ENCODE measurements around the gene LBR.

Gene LBR

DNA sequence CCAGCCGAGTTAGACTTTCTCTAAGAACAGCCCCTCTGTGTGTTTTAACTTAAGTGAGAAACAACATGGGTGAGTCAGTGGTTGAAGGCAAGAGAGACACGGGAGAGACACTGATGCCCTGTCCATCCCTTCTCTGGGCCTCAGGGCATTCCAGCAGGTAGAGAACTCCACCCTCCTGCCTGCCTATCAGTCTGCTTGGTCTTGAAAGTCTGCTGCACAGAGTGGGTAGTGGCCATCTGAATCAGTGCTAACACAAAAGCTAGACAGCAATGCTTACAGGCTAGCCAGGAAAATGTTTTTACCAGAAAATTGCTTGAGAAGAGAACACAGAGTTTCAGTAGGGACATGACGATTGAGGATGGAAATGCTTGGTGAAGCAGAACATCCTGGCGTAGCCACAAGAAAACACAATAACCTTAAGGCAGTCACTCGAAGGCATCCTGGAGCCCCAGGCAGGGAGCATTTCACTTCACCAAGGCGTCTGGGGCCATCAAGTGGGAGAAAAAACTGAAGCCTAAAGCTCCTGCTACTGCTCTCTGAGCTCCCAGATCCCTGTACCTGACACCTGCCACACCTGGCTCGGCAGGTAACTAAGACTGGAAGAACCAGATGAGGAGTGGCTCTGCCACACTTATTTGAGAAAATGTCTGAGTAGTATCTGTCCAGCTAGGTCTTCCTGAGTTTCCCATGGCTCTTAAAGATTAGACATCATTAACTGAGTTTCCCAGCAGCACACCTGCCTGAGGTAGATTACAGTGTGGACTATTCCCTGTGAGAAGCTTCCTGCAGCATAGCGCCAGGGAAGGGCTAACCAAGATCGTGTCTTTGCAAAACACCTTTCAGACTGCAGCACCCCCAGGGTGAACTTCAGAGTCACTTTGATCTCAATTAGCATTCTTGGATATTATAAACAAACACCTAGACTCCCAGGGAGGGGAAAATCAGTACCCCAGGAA is 18.1 kb upstream of the LBR start:
- DNase-seq (ENCODE audit: low spot score) = no peak
- TF ChIP-seq CTCF (IDR thresholded peaks at IDR 0.05; ENCODE audit: borderline replicate concordance, control extremely low read depth, extremely low read depth, insufficient read depth, missing control alignments) = no peak
- in situ Hi-C loops (cut with MboI; ENCODE audit: low sequenced_read_pairs, unreplicated experiment) = no loop called here

- in situ Hi-C loops (cut with MboI; ENCODE audit: low sequenced_read_pairs, unreplicated experiment) = no loop called here
- TF ChIP-seq CTCF (IDR thresholded peaks at IDR 0.05; ENCODE audit: borderline replicate concordance, control extremely low read depth, extremely low read depth, insufficient read depth, missing control alignments) = no peak
- DNase-seq (ENCODE audit: low spot score) = no peak
Measured at GRCh38 chr1:225442123-225442505, 14.3 kb upstream of the LBR start.

DNA sequence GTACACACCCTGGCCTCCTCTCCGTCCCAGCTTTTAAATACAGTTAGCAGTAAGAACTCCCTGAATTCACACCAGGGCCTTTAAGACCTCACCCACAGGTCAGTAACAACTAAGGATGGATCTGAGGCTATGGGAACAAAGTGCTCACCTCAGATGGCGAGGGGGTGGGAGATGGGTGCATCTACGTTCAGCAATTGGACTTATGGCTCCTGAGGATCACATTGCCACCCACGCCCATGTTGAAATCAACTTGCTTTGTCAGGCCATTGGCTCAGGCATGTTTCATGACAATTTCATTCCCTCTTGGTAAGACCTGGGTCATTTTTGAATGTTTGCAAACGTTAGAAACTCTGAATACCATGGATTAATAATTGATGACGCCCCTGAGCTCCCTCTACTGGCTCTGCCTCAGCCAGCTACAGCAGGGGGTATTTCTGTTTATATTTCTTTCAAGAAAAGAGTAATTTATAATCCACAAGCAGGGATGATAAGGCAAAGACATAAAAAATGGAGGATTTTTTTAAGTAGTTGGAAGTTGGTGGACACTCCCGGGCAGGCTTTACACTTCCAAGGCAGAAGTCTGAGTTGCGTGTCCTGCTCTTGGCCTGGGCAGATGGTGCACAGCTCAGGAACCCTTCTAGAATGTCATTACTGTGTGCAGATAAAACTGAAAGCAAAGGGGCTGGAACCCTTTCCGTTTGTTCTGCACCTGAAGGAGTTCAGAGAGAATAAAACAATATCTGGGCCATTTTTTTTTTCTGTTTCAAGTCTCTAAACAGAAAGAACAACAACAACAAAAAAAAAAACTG is 13.7 kb upstream of the LBR start:
- DNase-seq (ENCODE audit: low spot score) = no peak
- peak; percentile 20 for TF ChIP-seq CTCF (IDR thresholded peaks at IDR 0.05; ENCODE audit: borderline replicate concordance, control extremely low read depth, extremely low read depth, insufficient read depth, missing control alignments)
- in situ Hi-C loops (cut with MboI; ENCODE audit: low sequenced_read_pairs, unreplicated experiment) = no loop called here

GRCh38 chr1:225440380-225441221 is 12.8 kb upstream of the LBR start:
- no peak for DNase-seq (ENCODE audit: low spot score)
- in situ Hi-C loops (cut with MboI; ENCODE audit: low sequenced_read_pairs, unreplicated experiment) = no loop called here
- no peak for TF ChIP-seq CTCF (IDR thresholded peaks at IDR 0.05; ENCODE audit: borderline replicate concordance, control extremely low read depth, extremely low read depth, insufficient read depth, missing control alignments)

DNA sequence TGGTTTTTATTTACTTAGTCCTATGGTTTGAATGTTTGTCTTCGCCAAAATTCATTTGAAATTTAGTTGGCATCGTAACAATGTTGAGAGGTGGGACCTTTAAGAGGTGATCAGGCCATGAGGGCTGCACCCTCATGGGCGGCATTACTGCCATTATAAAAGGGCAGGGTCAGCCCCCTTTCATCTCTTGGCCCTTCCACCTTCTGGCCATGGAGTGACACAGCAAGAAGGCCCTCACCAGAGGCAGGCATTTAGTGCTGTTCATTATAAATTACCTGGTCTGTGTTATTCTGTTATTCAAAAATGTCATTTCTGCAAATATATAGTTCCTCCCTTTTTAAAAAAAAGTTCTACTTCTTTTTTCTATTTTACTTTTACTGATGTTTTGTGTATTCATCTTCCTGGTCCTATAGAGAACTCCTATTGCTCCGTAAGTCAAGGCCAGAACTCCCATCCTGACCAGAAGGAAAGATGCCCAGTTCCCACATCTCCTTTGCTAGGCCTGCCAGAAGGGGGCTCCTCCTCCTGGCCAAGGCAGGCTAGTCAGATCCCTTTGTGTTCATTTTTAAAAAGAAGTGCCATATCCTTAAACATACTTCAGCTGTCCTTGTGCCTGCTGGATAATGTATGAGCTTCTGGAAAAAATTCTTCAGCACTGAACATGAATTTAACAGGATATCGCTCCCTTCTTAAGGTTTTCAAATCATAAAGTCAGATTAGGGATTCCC is 10.0 kb upstream of the LBR start:
- DNase-seq (ENCODE audit: low spot score) = no peak
- in situ Hi-C loops (cut with MboI; ENCODE audit: low sequenced_read_pairs, unreplicated experiment) = no loop called here
- TF ChIP-seq CTCF (IDR thresholded peaks at IDR 0.05; ENCODE audit: borderline replicate concordance, control extremely low read depth, extremely low read depth, insufficient read depth, missing control alignments) = no peak
